K562 (cell line): ENCODE results near the gene ZNF787. TPM values are rescaled to one million over a fixed set of nuclear protein-coding genes. Genes with fewer than 3 reads are reported as not detected.

Experiments used
- CBX1 ChIP-seq: sonication (generic); IDR thresholded peaks from 2 replicates; pipeline ENCODE4 v1.6.1; 2016; ENCODE audit warnings: antibody characterized with exemption, low read depth, mild to moderate bottlenecking
- GTF3C2 ChIP-seq: IDR thresholded peaks from 3 replicates; pipeline ENCODE4 v1.6.1; 2011; ENCODE audit warnings: borderline replicate concordance, mild to moderate bottlenecking, moderate library complexity; ENCODE audit not compliant: insufficient read length; ENCODE audit errors: extremely low read depth
- HCFC1 ChIP-seq: IDR thresholded peaks from 2 replicates; pipeline ENCODE4 v1.6.1; 2012; ENCODE audit warnings: low read depth, low read length, improper control_type of control experiment
- PTRF ChIP-seq: fragments of 450-650 bp; IDR thresholded peaks from 2 replicates; pipeline ENCODE4 v1.6.1; 2016; ENCODE audit warnings: mild to moderate bottlenecking, missing genetic modification characterization, missing compliant biosample characterization
- RB1 ChIP-seq: fragments of 450-650 bp; IDR thresholded peaks from 2 replicates; pipeline ENCODE4 v1.6.1; 2017; ENCODE audit warnings: low read depth, mild to moderate bottlenecking
- RERE ChIP-seq: sonication (generic); formaldehyde crosslinking; IDR thresholded peaks from 2 replicates; pipeline ENCODE4 v1.8.0; 2023; ENCODE audit warnings: missing genetic modification reagents, mild to moderate bottlenecking, borderline replicate concordance
- RFX1 ChIP-seq: fragments of 450-650 bp; IDR thresholded peaks from 2 replicates; pipeline ENCODE4 v1.6.1; 2016; ENCODE audit warnings: mild to moderate bottlenecking, moderate library complexity
- SAP30 ChIP-seq: fragments of 200-600 bp; sonication (generic); IDR thresholded peaks from 2 replicates; pipeline ENCODE4 v1.6.1; 2012; ENCODE audit warnings: borderline replicate concordance, low read depth, mild to moderate bottlenecking, moderate library complexity, low read length, control low read depth, inconsistent platforms; ENCODE audit not compliant: insufficient read depth, poor library complexity, severe bottlenecking
- SNRNP70 ChIP-seq: fragments of 200-400 bp; formaldehyde crosslinking; optimal IDR thresholded peaks from 2 replicates; pipeline ENCODE3; 2017; ENCODE audit warnings: low read depth, low read length
- TARDBP ChIP-seq: fragments of 450-650 bp; IDR thresholded peaks from 2 replicates; pipeline ENCODE4 v1.6.1; 2016
- TFAP4 ChIP-seq: sonication (generic); formaldehyde crosslinking; IDR thresholded peaks from 2 replicates; pipeline ENCODE4 v1.8.0; 2022; ENCODE audit warnings: missing genetic modification reagents, mild to moderate bottlenecking, moderate library complexity, borderline replicate concordance
- XRCC5 ChIP-seq: fragments of 200-400 bp; formaldehyde crosslinking; IDR thresholded peaks from 2 replicates; pipeline ENCODE4 v1.6.1; 2017; ENCODE audit warnings: low read depth, mild to moderate bottlenecking, low read length
- ZFP91 ChIP-seq: sonication (generic); formaldehyde crosslinking; IDR thresholded peaks from 2 replicates; pipeline ENCODE4 v1.8.0; 2022; ENCODE audit warnings: mild to moderate bottlenecking, missing genetic modification reagents
- ZNF282 ChIP-seq: sonication (generic); formaldehyde crosslinking; IDR thresholded peaks from 2 replicates; pipeline ENCODE4 v1.8.1; 2023; ENCODE audit warnings: missing genetic modification reagents
- polyA plus RNA-seq, 8 experiments: library from polyadenylated mRNA; depleted of rRNA in 4 of 8; stranded (reverse) in 5 of 8; unstranded in 3 of 8; fragments of >200 nt; fragmentation: Nextera tagmentation in 2 of 8; fragmentation: Illumina TruSeq in 1 of 8; extraction: Ambion mirVana in 2 of 8; extraction: Trizol in 1 of 8; gene quantifications; 2 replicates each; pipeline versions ENCODE4 v1.2.1 to v1.2.3, GENCODE V29; 2011 to 2014; ENCODE audit warnings: inconsistent platforms in 1 of 8, missing spikeins in 1 of 8
- total RNA-seq, 7 experiments: library from RNA; depleted of rRNA in 6 of 7; stranded (reverse); fragments of >200 nt in 6 of 7; fragmentation: Illumina TruSeq in 2 of 7; extraction: Trizol in 2 of 7; gene quantifications; 2 replicates each; pipeline versions ENCODE4 v1.2.1 to v1.2.3, GENCODE V29; 2011 to 2021; ENCODE audit warnings: low replicate concordance in 1 of 7

Gene ZNF787
- total and polyA plus RNA-seq, 9 of the 15 experiments (the other 6 are each of a cell fraction or from before 2014, with no cell fraction given), result 0.45 to 77.6 (median 7.3) TPM

- TF ChIP-seq RERE (CRISPR knock-in tag) (no peak), RB1 (peak; percentile 39), CBX1 (no peak), SNRNP70 (no peak), RFX1 (no peak), SAP30 (no peak), ZNF282 (CRISPR knock-in tag) (no peak), TARDBP (no peak), XRCC5 (no peak), HCFC1 (no peak), PTRF (no peak), ZFP91 (CRISPR knock-in tag) (no peak), TFAP4 (peak; percentile 25; the same call in 1 of the 2 replicates), GTF3C2 (no peak)
These were observed 54.7 kb downstream of the ZNF787 start (continued) for GRCh38 chr19:56066152-56067023.
